ENCODE data around the gene SPATS2L. TPM values are rescaled to one million over a fixed set of nuclear protein-coding genes. Genes with fewer than 3 reads are reported as not detected.

The SPATS2L gene
- total RNA-seq, 1 experiment from 2014 or later: 47.3 TPM

- H3K23me2 ChIP-seq (ENCODE audit: insufficient read length, low read depth, low read length, poor library complexity, severe bottlenecking): no peaks in the 10 kb centered on the region
- H2BK12ac ChIP-seq (ENCODE audit: insufficient read length, low read depth, low read length): no peak overlapping the region
- Mint-ChIP-seq H3K27me3 (ENCODE audit: low read depth) (no peaks in the 10 kb centered on the region), H3K9me3 (no peaks in the 10 kb centered on the region), H3K36me3 (ENCODE audit: insufficient read depth in 1 of 3, low read depth in 3 of 3) (peaks cover 0 to 20% (median 10%) of the 10 kb centered on the region in 3 experiments; a peak in 6 of 7 replicates), H3K27ac (peak overlapping the region in 2 of 3 experiments; percentile 9 to 19; a peak in 1 of 7 replicates), H3K4me3 (no peak overlapping the region), H3K4me1 (peaks cover 35% of the 10 kb centered on the region in 2 experiments)
- H2BK15ac ChIP-seq (ENCODE audit: low read depth, low read length): no peak overlapping the region
- H3K18ac ChIP-seq (ENCODE audit: insufficient read length, low read depth, low read length): no peak overlapping the region
- H4K91ac ChIP-seq (ENCODE audit: insufficient read length, low read depth, low read length): no peak overlapping the region
- H3K79me2 ChIP-seq (ENCODE audit: insufficient read depth, low read length): no peaks in the 10 kb centered on the region
- no peak for DNase-seq
- H2AFZ ChIP-seq (ENCODE audit: low read length): no peak overlapping the region
- H4K20me1 ChIP-seq (ENCODE audit: control insufficient read depth, insufficient read depth, insufficient read length): no peaks in the 10 kb centered on the region
- WGBS (ENCODE audit: extremely low coverage, insufficient read length, low lambda C conversion rate): no CpG with 5 or more reads among the region's 2 CpGs
- H3K56ac ChIP-seq (ENCODE audit: insufficient read length, low read depth, low read length): no peak overlapping the region
- no peak for TF ChIP-seq CTCF (conservative IDR thresholded peaks at IDR 0.05)
- no peak overlapping the region for H3T11ph ChIP-seq (ENCODE audit: low read length)
- no peak overlapping the region for H2AK5ac ChIP-seq (ENCODE audit: insufficient read length, low read length)
- no peak overlapping the region for H2BK5ac ChIP-seq (ENCODE audit: insufficient read length, low read length)
- H4K8ac ChIP-seq (replicated peaks; ENCODE audit: insufficient read length, low read depth, low read length): no peak overlapping the region
- H3K14ac ChIP-seq (ENCODE audit: insufficient read depth, low read length): no peak overlapping the region
- no peak overlapping the region for H4K5ac ChIP-seq (ENCODE audit: insufficient read length, low read depth, low read length)
- no peaks in the 10 kb centered on the region for H3K4me1 ChIP-seq (ENCODE audit: insufficient read depth, low read length)
- H2BK120ac ChIP-seq (ENCODE audit: low read depth, low read length, poor library complexity, severe bottlenecking): no peak overlapping the region
- no peaks in the 10 kb centered on the region for H3K27me3 ChIP-seq (ENCODE audit: insufficient read depth, low read length)
- no peak overlapping the region for H3K27ac ChIP-seq (ENCODE audit: insufficient read length, low read depth, low read length)
- no peak overlapping the region for H3K23ac ChIP-seq (ENCODE audit: insufficient read length, low read depth, low read length)
- H3K9me3 ChIP-seq (ENCODE audit: control insufficient read depth, low read depth, low read length): no peaks in the 10 kb centered on the region
- H3K9ac ChIP-seq (ENCODE audit: extremely low read depth, insufficient read length, low read length): no peak overlapping the region
- H3K4ac ChIP-seq (ENCODE audit: low read depth, low read length): no peak overlapping the region
- peaks cover under 1% of the 10 kb centered on the region for H3K79me1 ChIP-seq (ENCODE audit: insufficient read depth, low read depth, low read length, poor library complexity, severe bottlenecking)
- no peak overlapping the region for H3K4me2 ChIP-seq (ENCODE audit: insufficient read depth, insufficient read length, low read length)
- no peak overlapping the region for H2BK20ac ChIP-seq (ENCODE audit: low read depth, low read length, poor library complexity, severe bottlenecking)
Measured at GRCh38 chr2:200415455-200415854, 109.0 kb downstream of the SPATS2L start.
